ENCODE measurements around the gene METTL4.

- no peak for TF ChIP-seq POLR2AphosphoS5 (IDR thresholded peaks at IDR 0.05; ENCODE audit: low read depth, low read length)
- TF ChIP-seq POLR2A (IDR thresholded peaks at IDR 0.05; ENCODE audit: low read depth, low read length) = no peak
- no peak for TF ChIP-seq SPI1 (IDR thresholded peaks at IDR 0.05; ENCODE audit: low read depth, low read length)
- TF ChIP-seq TAF1 (IDR thresholded peaks at IDR 0.05; ENCODE audit: low read depth, low read length) = no peak
These were observed 23.7 kb downstream of the METTL4 start for GRCh38 chr18:2547477-2548087.
